Caco-2 (cell line): ENCODE results near the gene ARMC6. TPM values are rescaled to one million over a fixed set of nuclear protein-coding genes. Genes with fewer than 3 reads are reported as not detected.

Experiments used
- Bru-seq: library from RNA; stranded (reverse); fragments of 400-500 nt; gene quantifications from one replicate; lab custom pipeline; 2021; lab: Mats Ljungman, UMichigan
- BruChase-seq, 2 experiments: library from RNA; stranded (reverse); fragments of 400-500 nt; gene quantifications; one replicate each; lab custom pipeline; 2021; lab: Mats Ljungman, UMichigan
- BruUV-seq: library from RNA; stranded (reverse); fragments of 400-500 nt; replicated peaks from 2 replicates; lab custom pipeline; 2021; lab: Mats Ljungman, UMichigan
- CTCF ChIA-PET: fragments of 300-600 bp; sonication (Branson Sonifier 250); formaldehyde crosslinking; loops from one replicate; lab custom pipeline; 2022; ENCODE audit warnings: antibody characterized with exemption; lab: Charles Lee
- POLR2A ChIA-PET: fragments of 300-600 bp; sonication (Branson Sonifier 250); formaldehyde crosslinking; loops from one replicate; lab custom pipeline; 2022; ENCODE audit warnings: antibody characterized with exemption; lab: Charles Lee
- DNase-seq, 2 experiments: peaks; one replicate each; pipeline versions ENCODE4 v3.0.0 to v3.0.0-alpha.2; 2020 to 2022
- H3K27me3 ChIP-seq: replicated peaks from 2 replicates; pipeline ENCODE4 v1.6.0; 2011; ENCODE audit warnings: low read length; ENCODE audit not compliant: control insufficient read depth, insufficient read depth
- H3K36me3 ChIP-seq: 2 replicates; pipeline ENCODE4 v1.5.1; 2011; ENCODE audit warnings: low read length; ENCODE audit not compliant: control insufficient read depth, insufficient read depth
- H3K4me1 ChIP-seq: fragments of 250-450 bp; sonication (Bioruptor Pico); 2 replicates; pipeline ENCODE4 v1.5.1; 2020; ENCODE audit warnings: mild to moderate bottlenecking
- H3K4me3 ChIP-seq: 2 replicates; pipeline ENCODE4 v1.5.1; 2011; ENCODE audit warnings: low read depth, mild to moderate bottlenecking, control low read depth, low read length
- H3K9me3 ChIP-seq: fragments of 250-450 bp; sonication (Bioruptor Pico); 2 replicates; pipeline ENCODE4 v1.5.1; 2020; ENCODE audit warnings: mild to moderate bottlenecking, moderate library complexity
- H3K27ac Mint-ChIP-seq: one replicate; pipeline ENCODE4 v1.8.0; 2022; ENCODE audit warnings: mixed read lengths; ENCODE audit not compliant: unreplicated experiment
- H3K27me3 Mint-ChIP-seq: one replicate; pipeline ENCODE4 v1.8.0; 2022; ENCODE audit warnings: mixed read lengths; ENCODE audit not compliant: insufficient read depth, unreplicated experiment
- H3K36me3 Mint-ChIP-seq: one replicate; pipeline ENCODE4 v1.8.0; 2022; ENCODE audit warnings: mild to moderate bottlenecking, mixed read lengths; ENCODE audit not compliant: insufficient read depth, unreplicated experiment
- H3K4me1 Mint-ChIP-seq: one replicate; pipeline ENCODE4 v1.8.0; 2022; ENCODE audit warnings: low read depth, mixed read lengths; ENCODE audit not compliant: unreplicated experiment
- H3K4me3 Mint-ChIP-seq: one replicate; pipeline ENCODE4 v1.8.0; 2022; ENCODE audit warnings: mild to moderate bottlenecking, moderate library complexity, mixed read lengths; ENCODE audit not compliant: unreplicated experiment
- H3K9me3 Mint-ChIP-seq: one replicate; pipeline ENCODE4 v1.8.0; 2022; ENCODE audit warnings: mixed read lengths; ENCODE audit not compliant: unreplicated experiment
- intact Hi-C: fragments of 100-400 bp; cut with micrococcal nuclease; formaldehyde crosslinking; loops from one replicate; pipeline ENCODE4 v1.10.0; 2022; ENCODE audit not compliant: unreplicated experiment
- long read RNA-seq: library from polyadenylated mRNA; stranded (forward); transcript quantifications from one replicate; pipeline ENCODE4 v2.0.0, GENCODE V29; 2022
- total RNA-seq: library from RNA; stranded (reverse); gene quantifications from 2 replicates; pipeline ENCODE4 v1.2.3, GENCODE V29; 2022
- TF ChIP-seq, protein P1 (sequence below), 2 experiments: fragments of 200-600 bp in 1 of 2; IDR thresholded peaks; 1 replicate in 1 of 2; 2 replicates in 1 of 2; pipeline versions ENCODE4 v1.5.1 to v1.8.0; 2011 to 2022; ENCODE audit warnings: antibody characterized with exemption in 1 of 2, control low read depth in 1 of 2, inconsistent platforms in 1 of 2, low read depth in 1 of 2, low read length in 1 of 2, mild to moderate bottlenecking in 1 of 2, moderate library complexity in 1 of 2; ENCODE audit not compliant: insufficient read depth in 1 of 2, severe bottlenecking in 1 of 2, unreplicated experiment in 1 of 2

The ARMC6 gene
- total RNA-seq (40.1 and 44.6 TPM in 2 replicates), Bru-seq, nascent RNA (percentile 64 among the genes with signal in this experiment), BruChase-seq, experiment 1, labeled RNA remaining after a 2-hour chase (percentile 71 among the genes with signal in this experiment), BruChase-seq, experiment 2, labeled RNA remaining after a 6-hour chase (percentile 73 among the genes with signal in this experiment)
- long read RNA-seq, transcript ARMC6-206 (9 exons, 2,488 nt), result minor isoform, 15 of 92 reads
- long read RNA-seq, transcript ARMC6-201 (8 exons, 2,412 nt), result minor isoform, 10 of 92 reads
- long read RNA-seq, transcript ARMC6-202 (8 exons, 2,383 nt), result major isoform, 29 of 92 reads
- long read RNA-seq, partial matches to known transcripts, result 18 of 92 reads
- long read RNA-seq, other reads (novel, unspliced or antisense), result 19 of 92 reads

DNA sequence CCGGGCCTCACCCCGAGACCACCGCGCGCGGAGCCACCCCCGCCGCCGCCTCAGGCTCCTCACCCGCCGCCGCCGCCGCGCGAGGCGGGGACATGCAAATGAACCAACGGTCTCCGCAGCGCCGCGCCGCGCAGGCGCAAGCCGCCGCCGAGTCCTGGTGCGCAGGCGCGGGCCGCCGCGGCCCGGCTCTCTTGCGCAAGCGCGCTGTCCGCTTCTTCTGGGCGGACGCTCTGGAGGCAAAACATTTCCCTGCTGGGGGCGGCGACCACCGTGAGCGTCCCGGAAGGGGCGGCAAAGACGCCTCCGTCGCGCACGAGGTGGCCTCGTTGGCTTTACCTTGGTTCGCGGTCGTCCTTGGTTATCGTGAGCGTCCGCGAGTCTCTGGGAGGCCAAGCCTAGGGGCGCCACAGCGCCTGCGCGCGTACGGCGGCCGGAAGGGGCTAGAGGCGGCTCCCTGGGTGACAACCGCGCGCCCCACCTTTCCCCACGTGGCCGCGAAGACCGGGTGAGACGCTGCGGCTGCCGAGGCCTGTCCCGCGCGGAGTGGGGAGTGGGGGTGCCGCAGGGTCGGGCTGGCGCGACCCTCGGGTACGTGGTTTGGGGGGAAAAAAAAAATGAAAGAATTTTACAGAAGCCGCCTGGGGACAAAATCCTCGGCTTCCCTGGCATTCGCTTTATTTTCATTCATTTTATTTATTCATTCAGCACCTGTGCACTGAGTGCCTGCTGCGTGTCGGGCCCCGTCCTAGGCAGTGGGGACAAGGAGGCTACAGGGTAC is at the start of gene ARMC6, which contains the start of gene SUGP2:
ARMC6 (plus strand) TSS at position 178 of the 778 bp plus-strand sequence. CDS start 607 bp downstream, outside the sequence.
SUGP2 (minus strand) TSS at position 92 of the 778 bp plus-strand sequence. CDS start 2,446 bp downstream, outside the sequence.
- Mint-ChIP-seq H3K9me3 (no peaks in the 10 kb centered on the region), H3K4me1 (no peaks in the 10 kb centered on the region), H3K36me3 (peaks cover 39% of the 10 kb centered on the region), H3K27ac (peak within 1 kb of the TSS; percentile 85), H3K27me3 (no peaks in the 10 kb centered on the region), H3K4me3 (peak within 1 kb of the TSS; percentile 96)
- ChIA-PET CTCF (no interaction called here), POLR2A (no interaction called here)
- Histone ChIP-seq H3K4me1 (no peaks in the 10 kb centered on the region; the same call in 1 of the 2 replicates), H3K4me3 (peak within 1 kb of the TSS; percentile 77), H3K27me3 (no peaks in the 10 kb centered on the region), H3K36me3 (peaks cover 2% of the 10 kb centered on the region; the same call in 1 of the 2 replicates), H3K9me3 (peaks cover 11% of the 10 kb centered on the region; the same call in 1 of the 2 replicates)
- intact Hi-C loops, result no loop called here
- TF ChIP-seq, protein P1, sequence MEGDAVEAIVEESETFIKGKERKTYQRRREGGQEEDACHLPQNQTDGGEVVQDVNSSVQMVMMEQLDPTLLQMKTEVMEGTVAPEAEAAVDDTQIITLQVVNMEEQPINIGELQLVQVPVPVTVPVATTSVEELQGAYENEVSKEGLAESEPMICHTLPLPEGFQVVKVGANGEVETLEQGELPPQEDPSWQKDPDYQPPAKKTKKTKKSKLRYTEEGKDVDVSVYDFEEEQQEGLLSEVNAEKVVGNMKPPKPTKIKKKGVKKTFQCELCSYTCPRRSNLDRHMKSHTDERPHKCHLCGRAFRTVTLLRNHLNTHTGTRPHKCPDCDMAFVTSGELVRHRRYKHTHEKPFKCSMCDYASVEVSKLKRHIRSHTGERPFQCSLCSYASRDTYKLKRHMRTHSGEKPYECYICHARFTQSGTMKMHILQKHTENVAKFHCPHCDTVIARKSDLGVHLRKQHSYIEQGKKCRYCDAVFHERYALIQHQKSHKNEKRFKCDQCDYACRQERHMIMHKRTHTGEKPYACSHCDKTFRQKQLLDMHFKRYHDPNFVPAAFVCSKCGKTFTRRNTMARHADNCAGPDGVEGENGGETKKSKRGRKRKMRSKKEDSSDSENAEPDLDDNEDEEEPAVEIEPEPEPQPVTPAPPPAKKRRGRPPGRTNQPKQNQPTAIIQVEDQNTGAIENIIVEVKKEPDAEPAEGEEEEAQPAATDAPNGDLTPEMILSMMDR (IDR thresholded peaks at IDR 0.05; ENCODE audit: insufficient read depth in 1 of 2, low read depth in 1 of 2, low read length in 1 of 2, severe bottlenecking in 1 of 2, unreplicated experiment in 1 of 2), result peak in 1 of 2 experiments; percentile 13
- BruUV-seq, result no TSS peak
- DNase-seq, result peak; percentile 85 to 88

GRCh38 chr19:18984251-18984650 is 49.2 kb upstream of the ARMC6 start:
- no peak overlapping the region for H3K4me3 ChIP-seq
- H3K4me1 Mint-ChIP-seq, result no peaks in the 10 kb centered on the region
- no peaks in the 10 kb centered on the region for H3K27me3 Mint-ChIP-seq
- TF ChIP-seq, protein P1 (IDR thresholded peaks at IDR 0.05; ENCODE audit: insufficient read depth in 1 of 2, low read depth in 1 of 2, low read length in 1 of 2, severe bottlenecking in 1 of 2, unreplicated experiment in 1 of 2), result no peak
- no TSS peak for BruUV-seq
- no peak overlapping the region for H3K27ac Mint-ChIP-seq
- H3K4me3 Mint-ChIP-seq, result no peak overlapping the region
- H3K27me3 ChIP-seq, result no peaks in the 10 kb centered on the region
- no peak for DNase-seq
- peaks cover 5% of the 10 kb centered on the region for H3K36me3 Mint-ChIP-seq
- H3K9me3 Mint-ChIP-seq, result no peaks in the 10 kb centered on the region
- H3K9me3 ChIP-seq, result no peaks in the 10 kb centered on the region
- ChIA-PET POLR2A (interaction anchor here (0.6 kb wide), 1 partner anchor 90 kb away, joined by 7 read pairs; no protein-coding TSS in a partner anchor), CTCF (no interaction called here)
- intact Hi-C loops, result no loop called here
- H3K4me1 ChIP-seq, result no peaks in the 10 kb centered on the region
- H3K36me3 ChIP-seq, result no peaks in the 10 kb centered on the region

- CTCF ChIA-PET, result no interaction called here
- H3K4me3 ChIP-seq, result no peak overlapping the region
- POLR2A ChIA-PET, result no interaction called here
- H3K36me3 Mint-ChIP-seq, result peaks cover 10% of the 10 kb centered on the region
- H3K36me3 ChIP-seq, result no peaks in the 10 kb centered on the region
- TF ChIP-seq, protein P1 (IDR thresholded peaks at IDR 0.05; ENCODE audit: insufficient read depth in 1 of 2, low read depth in 1 of 2, low read length in 1 of 2, severe bottlenecking in 1 of 2, unreplicated experiment in 1 of 2), result no peak
- H3K9me3 Mint-ChIP-seq, result no peaks in the 10 kb centered on the region
- H3K9me3 ChIP-seq, result no peaks in the 10 kb centered on the region
- H3K27me3 ChIP-seq, result no peaks in the 10 kb centered on the region
- no peaks in the 10 kb centered on the region for H3K4me1 ChIP-seq
- BruUV-seq, result no TSS peak
- H3K4me1 Mint-ChIP-seq, result no peaks in the 10 kb centered on the region
- H3K27ac Mint-ChIP-seq, result no peak overlapping the region
- H3K4me3 Mint-ChIP-seq, result no peak overlapping the region
- no peak for DNase-seq
- H3K27me3 Mint-ChIP-seq, result no peaks in the 10 kb centered on the region
- intact Hi-C loops, result loop anchor here (5.0 kb wide), 1 partner anchor 43 kb away; the partner anchor contains the start of gene HOMER3
These were observed 48.1 kb upstream of the ARMC6 start for GRCh38 chr19:18985257-18985656.
